Astrocyte (in vitro differentiated cells and primary cell): Measurements from ENCODE around the gene KTI12.

Experiments used
- EZH2 ChIP-seq: IDR thresholded peaks from 2 replicates; pipeline ENCODE4 v1.6.1; 2012; ENCODE audit warnings: mild to moderate bottlenecking, low read length, inconsistent platforms; ENCODE audit not compliant: insufficient read depth
- TF ChIP-seq, protein P1 (sequence below): IDR thresholded peaks from 2 replicates; pipeline ENCODE4 v1.5.1; 2011; ENCODE audit warnings: low read depth, mild to moderate bottlenecking, inconsistent platforms, low read length, moderate library complexity; ENCODE audit not compliant: insufficient read depth

DNA sequence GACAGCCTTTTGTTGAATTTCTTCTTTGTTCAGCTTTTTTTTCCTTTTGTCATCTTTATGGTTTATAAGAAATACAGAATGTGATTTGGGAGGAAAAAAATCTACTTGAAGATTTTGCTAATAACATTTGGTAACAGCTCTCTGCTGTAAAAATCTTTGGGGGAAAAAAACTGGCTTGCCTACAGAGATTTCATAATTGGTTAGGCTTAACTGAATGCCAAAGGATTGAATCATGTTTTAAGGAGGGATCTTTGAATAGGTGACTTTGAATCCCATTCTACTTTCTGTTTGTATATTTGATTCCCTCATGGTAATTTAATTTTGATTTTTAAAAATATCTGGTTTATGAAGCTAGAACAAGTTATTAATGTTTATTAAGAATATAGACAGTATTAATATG is 25.7 kb upstream of the KTI12 start:
- TF ChIP-seq, protein P1, sequence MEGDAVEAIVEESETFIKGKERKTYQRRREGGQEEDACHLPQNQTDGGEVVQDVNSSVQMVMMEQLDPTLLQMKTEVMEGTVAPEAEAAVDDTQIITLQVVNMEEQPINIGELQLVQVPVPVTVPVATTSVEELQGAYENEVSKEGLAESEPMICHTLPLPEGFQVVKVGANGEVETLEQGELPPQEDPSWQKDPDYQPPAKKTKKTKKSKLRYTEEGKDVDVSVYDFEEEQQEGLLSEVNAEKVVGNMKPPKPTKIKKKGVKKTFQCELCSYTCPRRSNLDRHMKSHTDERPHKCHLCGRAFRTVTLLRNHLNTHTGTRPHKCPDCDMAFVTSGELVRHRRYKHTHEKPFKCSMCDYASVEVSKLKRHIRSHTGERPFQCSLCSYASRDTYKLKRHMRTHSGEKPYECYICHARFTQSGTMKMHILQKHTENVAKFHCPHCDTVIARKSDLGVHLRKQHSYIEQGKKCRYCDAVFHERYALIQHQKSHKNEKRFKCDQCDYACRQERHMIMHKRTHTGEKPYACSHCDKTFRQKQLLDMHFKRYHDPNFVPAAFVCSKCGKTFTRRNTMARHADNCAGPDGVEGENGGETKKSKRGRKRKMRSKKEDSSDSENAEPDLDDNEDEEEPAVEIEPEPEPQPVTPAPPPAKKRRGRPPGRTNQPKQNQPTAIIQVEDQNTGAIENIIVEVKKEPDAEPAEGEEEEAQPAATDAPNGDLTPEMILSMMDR = no peak
- TF ChIP-seq EZH2 = no peak
